GM13977 (cell line): ENCODE measurements around the gene MAD2L2.

Experiments
- DNase-seq: peaks from one replicate; pipeline ENCODE4 v3.0.0; 2012; ENCODE audit warnings: low spot score
- in situ Hi-C: fragments of 300-500 bp; cut with MboI; formaldehyde crosslinking; loops from one replicate; pipeline ENCODE4 v1.12.0; 2022; ENCODE audit warnings: low sequenced_read_pairs, low pct_unique_long_range_greater_than_20kb, mixed read lengths, inconsistent platforms; ENCODE audit not compliant: unreplicated experiment
- TF ChIP-seq, protein P1 (sequence below): IDR thresholded peaks from 2 replicates; pipeline ENCODE4 v1.5.1; 2012; ENCODE audit warnings: mild to moderate bottlenecking, control low read depth; ENCODE audit not compliant: insufficient read depth; ENCODE audit errors: extremely low read depth, missing control alignments

Gene MAD2L2

DNA sequence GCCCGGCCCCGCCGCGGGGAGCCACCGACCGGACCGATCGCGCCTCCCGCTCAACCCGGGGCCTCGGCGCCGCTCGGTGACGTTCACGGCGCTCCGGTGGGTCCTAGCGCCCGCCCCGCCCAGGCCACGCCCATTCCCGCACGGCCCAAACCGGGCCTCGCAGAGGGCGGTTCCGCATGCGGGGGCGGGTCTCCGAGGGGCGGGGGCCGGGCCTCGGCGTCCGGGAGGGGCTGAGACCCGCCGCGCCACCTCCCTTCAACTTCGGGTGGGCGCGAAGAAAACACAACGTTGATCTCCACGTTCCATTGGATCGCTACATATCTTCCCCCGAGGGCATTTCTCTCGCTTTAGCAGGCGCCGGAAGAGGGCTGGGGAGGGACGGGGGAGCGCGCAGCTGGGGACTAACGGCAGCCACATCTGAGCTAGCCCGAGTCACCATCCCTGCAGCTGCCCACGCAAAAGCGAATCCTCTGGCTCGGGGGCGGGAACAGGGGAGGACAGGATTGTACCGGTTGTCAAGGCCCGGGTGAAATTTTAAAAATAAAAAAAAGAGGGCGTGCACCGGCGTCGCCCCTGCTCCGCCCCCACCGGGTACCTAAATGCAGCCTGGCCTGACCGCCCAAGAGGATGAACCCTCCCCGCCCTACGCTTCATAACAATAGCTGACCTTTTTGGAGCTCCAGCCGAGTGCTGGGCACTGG, at the start of gene MAD2L2:
Gene MAD2L2, minus strand, starts transcription at position 78 of the 701 bp plus-strand sequence. CDS start 547 bp downstream, outside the sequence.
- TF ChIP-seq, protein P1, sequence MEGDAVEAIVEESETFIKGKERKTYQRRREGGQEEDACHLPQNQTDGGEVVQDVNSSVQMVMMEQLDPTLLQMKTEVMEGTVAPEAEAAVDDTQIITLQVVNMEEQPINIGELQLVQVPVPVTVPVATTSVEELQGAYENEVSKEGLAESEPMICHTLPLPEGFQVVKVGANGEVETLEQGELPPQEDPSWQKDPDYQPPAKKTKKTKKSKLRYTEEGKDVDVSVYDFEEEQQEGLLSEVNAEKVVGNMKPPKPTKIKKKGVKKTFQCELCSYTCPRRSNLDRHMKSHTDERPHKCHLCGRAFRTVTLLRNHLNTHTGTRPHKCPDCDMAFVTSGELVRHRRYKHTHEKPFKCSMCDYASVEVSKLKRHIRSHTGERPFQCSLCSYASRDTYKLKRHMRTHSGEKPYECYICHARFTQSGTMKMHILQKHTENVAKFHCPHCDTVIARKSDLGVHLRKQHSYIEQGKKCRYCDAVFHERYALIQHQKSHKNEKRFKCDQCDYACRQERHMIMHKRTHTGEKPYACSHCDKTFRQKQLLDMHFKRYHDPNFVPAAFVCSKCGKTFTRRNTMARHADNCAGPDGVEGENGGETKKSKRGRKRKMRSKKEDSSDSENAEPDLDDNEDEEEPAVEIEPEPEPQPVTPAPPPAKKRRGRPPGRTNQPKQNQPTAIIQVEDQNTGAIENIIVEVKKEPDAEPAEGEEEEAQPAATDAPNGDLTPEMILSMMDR: no peak
- peak; percentile 98 for DNase-seq
- in situ Hi-C loops: no loop called here

DNA sequence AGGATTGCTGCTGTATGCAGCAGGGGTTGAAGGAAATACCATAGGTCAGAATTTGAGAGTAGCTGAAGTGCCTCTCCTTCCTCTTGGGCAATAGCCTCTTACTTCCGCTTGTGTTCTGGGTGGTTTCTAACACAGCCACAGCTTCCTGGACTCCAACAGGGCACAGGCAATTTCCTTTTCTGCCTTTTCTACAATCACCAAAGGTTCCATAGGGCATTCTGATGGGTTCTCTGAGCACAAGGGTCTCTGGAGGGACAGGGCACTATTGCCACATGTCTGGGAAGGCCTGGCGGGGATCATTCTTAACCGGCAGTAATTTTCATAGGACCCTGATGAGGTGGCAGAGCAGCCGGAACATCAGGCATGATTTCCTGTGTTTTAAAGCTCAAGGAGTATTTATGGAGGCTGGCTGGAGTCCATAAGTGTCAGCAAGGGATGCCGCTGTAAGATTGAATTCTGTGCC, 49.5 kb upstream of the MAD2L2 start:
- DNase-seq: no peak
- TF ChIP-seq, protein P1: no peak
- in situ Hi-C loops: no loop called here

DNA sequence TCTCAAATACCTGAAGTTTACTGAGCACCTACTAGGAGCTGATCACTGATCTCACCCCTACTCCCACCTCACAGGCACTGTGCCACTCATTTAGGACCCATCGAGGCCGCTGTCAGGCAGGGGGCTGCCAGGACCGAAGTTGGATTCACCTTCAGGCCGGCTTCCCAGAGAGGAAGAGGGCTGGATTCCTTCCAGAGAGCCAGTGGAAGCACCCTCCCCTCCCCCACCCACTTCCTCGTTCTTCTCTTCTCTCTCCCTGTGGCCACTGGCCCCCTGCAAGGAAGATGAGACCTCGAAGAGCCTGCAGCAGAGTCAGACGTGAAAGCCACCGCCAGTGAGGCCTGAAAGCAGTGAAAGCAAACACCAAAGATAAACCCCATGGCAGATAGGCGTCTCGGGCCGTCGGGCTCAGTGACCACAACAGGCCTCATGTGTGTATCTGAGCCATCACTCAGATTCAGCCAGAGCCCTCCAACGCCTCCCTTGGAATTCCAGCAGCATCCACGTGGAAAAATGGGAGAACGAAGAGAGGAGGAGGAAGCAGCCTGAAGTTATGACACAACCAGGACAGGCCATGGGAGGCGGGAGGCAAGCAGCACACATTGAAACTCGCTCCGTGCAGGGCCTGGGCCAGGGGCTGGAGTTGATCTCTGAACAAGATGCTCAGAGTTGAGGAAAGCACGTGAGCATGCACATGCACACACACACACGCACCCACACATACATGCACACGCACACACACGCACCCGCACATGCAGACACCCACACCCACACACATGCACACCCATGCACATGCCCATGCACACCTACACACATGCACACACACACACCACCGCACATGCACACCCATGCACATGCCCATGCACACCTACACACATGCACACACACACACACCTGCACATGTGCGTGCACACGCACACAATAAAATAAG, 48.8 kb upstream of the MAD2L2 start:
- in situ Hi-C loops: no loop called here
- TF ChIP-seq, protein P1: no peak
- DNase-seq: no peak

DNA sequence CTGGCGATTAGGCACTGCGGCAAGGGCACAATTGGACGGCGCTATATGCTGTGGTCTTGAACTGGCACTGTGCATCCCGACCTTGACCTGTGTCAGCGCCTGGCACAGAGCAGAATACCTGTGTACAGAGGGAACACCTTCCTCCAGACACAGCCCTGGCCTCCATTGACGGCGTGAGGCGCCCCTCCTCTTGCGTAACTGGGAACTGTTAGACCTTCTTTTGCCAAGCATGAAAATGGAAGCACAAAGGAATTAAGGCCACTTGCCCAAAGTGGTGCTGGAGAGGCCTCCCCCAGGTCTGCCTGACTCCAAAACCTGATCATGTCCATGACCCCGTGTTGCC, 48.2 kb upstream of the MAD2L2 start:
- in situ Hi-C loops: no loop called here
- no peak for DNase-seq
- TF ChIP-seq, protein P1: no peak

DNA sequence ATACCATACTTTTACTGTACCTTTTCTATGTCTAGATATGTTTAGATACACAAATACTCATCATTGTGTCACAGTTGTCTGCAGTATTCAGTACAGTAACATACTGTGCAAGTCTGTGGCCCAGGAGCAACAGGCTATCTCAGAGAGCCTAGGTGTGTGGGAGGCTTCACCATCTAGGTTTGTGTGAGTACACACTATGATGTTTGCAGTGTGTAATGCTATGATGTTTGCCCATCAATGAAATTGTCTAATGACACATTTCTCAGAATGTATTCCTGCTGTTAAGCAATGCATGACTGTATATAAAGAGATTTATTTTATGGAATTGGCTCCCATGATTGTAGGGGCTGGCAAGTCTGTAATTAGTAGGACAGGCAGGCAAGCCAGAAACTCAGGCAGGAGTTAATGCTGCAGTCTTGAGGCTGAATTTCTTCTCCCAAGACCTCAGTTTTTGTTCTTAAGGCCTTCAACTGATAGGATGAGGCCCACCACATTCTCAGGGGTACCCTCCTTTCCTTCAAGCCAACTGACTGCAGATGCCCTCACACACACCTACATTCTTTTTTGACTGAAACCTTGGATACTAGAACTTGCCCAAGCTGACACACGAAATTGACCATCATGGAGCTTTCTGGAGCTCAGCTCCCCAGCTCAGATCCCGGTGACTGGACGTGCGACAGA, 47.3 kb upstream of the MAD2L2 start:
- in situ Hi-C loops: no loop called here
- TF ChIP-seq, protein P1: no peak
- DNase-seq: no peak

DNA sequence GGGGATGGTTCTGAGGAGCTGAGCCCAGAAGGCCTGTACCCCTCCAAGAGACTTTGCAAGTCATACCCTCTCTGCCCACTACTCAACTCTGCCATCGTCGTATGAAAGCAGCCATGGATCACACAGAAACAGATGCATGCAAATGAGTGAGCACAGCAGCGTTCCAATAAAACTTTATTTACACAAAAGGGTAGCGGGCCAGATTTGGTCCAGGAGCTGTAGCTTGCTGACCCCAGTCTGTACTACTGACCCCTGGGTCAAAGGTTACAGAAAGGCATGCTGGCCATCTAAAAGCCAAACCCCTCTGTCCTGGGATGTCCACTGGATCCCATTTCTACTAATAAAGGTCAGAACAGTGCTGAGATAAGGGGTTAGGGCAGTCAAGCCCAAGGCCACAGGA, 46.2 kb upstream of the MAD2L2 start:
- no peak for DNase-seq
- in situ Hi-C loops: no loop called here
- TF ChIP-seq, protein P1: no peak
